Neural crest cell (in vitro differentiated cells): Measurements from ENCODE around the gene TYMP. TPM values are rescaled to one million over a fixed set of nuclear protein-coding genes. Genes with fewer than 3 reads are reported as not detected.

Experiments used
- DNase-seq: peaks from one replicate; pipeline ENCODE4 v3.0.0; 2021; ENCODE audit warnings: low read depth, mixed read lengths, low spot score
- H3K27ac Mint-ChIP-seq: one replicate; pipeline ENCODE4 v1.8.0; 2021; ENCODE audit warnings: mild to moderate bottlenecking, mixed read lengths; ENCODE audit not compliant: unreplicated experiment
- H3K27me3 Mint-ChIP-seq: 2 replicates; pipeline ENCODE4 v1.8.0; 2021; ENCODE audit warnings: low read depth, mild to moderate bottlenecking, mixed read lengths
- H3K36me3 Mint-ChIP-seq: 2 replicates; pipeline ENCODE4 v1.8.0; 2021; ENCODE audit warnings: low read depth, mild to moderate bottlenecking, mixed read lengths
- H3K4me1 Mint-ChIP-seq: 2 replicates; pipeline ENCODE4 v1.8.0; 2021; ENCODE audit warnings: mixed read lengths
- H3K4me3 Mint-ChIP-seq: one replicate; pipeline ENCODE4 v1.8.0; 2021; ENCODE audit warnings: mild to moderate bottlenecking, mixed read lengths
- H3K9me3 Mint-ChIP-seq: 2 replicates; pipeline ENCODE4 v1.8.0; 2021; ENCODE audit warnings: mixed read lengths
- total RNA-seq: library from RNA; stranded (reverse); gene quantifications from 2 replicates; pipeline ENCODE4 v1.2.1, GENCODE V29; 2021
- TF ChIP-seq, protein P1 (sequence below): fragments of 200-600 bp; sonication (generic); conservative IDR thresholded peaks from 2 replicates; pipeline ENCODE4 v1.5.0; 2021; ENCODE audit warnings: antibody characterized with exemption, mild to moderate bottlenecking

The TYMP gene
- total RNA-seq, 1 donor from 2014 or later = 0.86 TPM

- no peak overlapping the region for H3K27ac Mint-ChIP-seq
- H3K9me3 Mint-ChIP-seq = no peaks in the 10 kb centered on the region
- DNase-seq = no peak
- no peaks in the 10 kb centered on the region for H3K4me1 Mint-ChIP-seq
- TF ChIP-seq, protein P1, sequence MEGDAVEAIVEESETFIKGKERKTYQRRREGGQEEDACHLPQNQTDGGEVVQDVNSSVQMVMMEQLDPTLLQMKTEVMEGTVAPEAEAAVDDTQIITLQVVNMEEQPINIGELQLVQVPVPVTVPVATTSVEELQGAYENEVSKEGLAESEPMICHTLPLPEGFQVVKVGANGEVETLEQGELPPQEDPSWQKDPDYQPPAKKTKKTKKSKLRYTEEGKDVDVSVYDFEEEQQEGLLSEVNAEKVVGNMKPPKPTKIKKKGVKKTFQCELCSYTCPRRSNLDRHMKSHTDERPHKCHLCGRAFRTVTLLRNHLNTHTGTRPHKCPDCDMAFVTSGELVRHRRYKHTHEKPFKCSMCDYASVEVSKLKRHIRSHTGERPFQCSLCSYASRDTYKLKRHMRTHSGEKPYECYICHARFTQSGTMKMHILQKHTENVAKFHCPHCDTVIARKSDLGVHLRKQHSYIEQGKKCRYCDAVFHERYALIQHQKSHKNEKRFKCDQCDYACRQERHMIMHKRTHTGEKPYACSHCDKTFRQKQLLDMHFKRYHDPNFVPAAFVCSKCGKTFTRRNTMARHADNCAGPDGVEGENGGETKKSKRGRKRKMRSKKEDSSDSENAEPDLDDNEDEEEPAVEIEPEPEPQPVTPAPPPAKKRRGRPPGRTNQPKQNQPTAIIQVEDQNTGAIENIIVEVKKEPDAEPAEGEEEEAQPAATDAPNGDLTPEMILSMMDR = no peak
- no peak overlapping the region for H3K4me3 Mint-ChIP-seq
- H3K27me3 Mint-ChIP-seq = no peaks in the 10 kb centered on the region
- peaks cover 2% of the 10 kb centered on the region for H3K36me3 Mint-ChIP-seq
These were observed 43.2 kb upstream of the TYMP start for GRCh38 chr22:50572965-50573364.

DNA sequence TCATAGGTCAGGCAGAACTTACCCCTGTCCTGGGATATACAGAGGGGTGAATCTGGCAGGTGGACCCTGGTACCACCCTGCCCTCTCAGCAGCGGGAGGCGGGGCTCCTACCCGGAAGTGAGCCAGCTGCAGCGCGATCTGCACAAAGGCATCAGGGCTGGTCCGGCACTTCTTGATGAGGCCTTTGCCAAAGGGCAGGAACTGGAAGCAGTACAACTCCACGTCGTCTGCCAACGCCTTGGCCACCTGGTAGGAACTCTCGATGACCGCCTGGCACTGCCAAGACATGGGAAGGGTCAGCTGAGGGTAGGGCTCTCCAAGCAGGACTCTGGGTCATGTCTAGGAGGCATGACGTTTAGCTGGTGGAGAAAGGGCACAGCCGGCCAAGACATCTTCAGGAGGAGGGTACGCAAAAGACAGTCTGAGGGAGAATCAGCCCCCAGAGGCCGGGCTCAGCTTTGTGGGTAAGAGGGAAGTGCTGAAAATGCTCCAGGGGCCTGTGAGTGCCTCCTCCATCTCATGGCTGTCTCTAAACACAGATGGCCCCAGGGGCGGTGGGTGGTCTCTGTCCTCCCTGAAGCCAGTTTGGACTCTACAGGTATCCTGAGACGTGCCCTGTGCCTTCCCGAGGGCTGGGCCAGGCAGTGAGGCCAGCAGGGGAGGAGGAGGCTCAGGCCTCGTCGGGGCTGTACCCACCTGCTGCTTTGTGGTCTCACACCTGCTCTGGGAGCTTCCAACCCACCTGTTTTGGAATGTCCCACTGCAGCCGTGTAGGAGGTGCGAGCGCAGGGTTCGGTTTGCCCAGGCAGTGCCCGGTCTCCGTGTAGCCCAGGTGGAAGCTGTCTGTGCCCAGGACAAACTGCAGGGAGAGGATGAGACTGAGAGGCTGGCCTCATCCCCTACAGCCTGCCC is 41.7 kb upstream of the TYMP start:
- Mint-ChIP-seq H3K27ac (no peak overlapping the region), H3K4me3 (no peak overlapping the region), H3K36me3 (peaks cover 2% of the 10 kb centered on the region), H3K9me3 (no peaks in the 10 kb centered on the region), H3K27me3 (no peaks in the 10 kb centered on the region), H3K4me1 (no peaks in the 10 kb centered on the region)
- no peak for DNase-seq
- TF ChIP-seq, protein P1 = no peak

GRCh38 chr22:50570861-50571260 is 41.0 kb upstream of the TYMP start:
- Mint-ChIP-seq H3K36me3 (peaks cover 2% of the 10 kb centered on the region), H3K9me3 (no peaks in the 10 kb centered on the region), H3K4me3 (no peak overlapping the region), H3K27ac (no peak overlapping the region), H3K4me1 (no peaks in the 10 kb centered on the region), H3K27me3 (no peaks in the 10 kb centered on the region)
- DNase-seq = no peak
- TF ChIP-seq, protein P1 = no peak

DNA sequence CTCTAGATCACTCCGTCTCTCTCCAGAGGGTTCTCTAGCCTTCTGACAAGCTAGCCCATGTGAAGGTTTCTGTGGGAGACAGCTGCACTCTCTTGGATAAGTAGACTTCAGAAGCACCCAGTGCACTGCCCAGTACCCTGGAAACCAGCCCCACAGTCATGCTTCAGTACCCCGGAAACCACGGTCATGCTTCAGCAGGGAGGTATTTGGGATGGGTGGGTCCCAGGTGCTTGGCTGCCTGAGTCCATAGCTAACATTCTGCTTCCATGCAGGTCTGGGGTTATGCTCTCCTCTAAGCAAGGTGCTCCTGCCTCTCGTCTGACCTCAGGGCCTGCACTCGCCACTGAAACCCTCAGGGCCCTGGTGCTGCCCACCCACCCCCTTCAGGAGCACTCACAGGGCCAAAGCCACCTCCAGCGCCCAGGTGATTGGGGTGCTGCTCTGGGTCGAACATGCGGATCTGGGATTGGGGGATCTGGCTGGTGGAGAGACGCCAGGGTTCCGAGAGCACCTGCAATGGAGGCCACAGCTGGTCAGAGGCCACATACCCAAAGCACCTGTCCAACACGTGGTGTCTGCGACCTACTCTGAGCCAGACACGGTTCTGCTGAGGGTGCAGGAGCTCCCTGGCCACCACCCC is 40.2 kb upstream of the TYMP start:
- TF ChIP-seq, protein P1 = no peak
- peaks cover 2% of the 10 kb centered on the region for H3K36me3 Mint-ChIP-seq
- no peak overlapping the region for H3K4me3 Mint-ChIP-seq

DNA sequence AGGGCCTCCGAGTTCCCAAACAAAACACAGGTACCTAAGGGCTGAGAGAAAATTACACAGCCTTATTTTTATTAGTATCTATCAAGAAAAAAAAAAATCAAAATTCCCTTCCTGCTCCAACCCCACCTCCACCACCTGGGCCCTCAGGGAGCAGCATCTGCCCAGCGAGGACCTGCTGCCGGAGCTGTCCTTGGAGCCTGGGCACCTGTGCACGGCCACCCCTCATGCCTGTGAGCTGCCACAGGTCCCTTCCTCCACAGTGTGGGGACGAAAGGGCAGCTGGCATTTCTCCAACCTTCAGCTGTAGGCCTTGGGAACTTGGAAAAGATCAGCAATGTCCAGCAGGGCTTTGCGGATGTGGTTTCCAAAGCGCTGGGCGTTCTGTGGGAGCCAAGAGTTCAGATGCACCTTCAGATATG is 39.2 kb upstream of the TYMP start:
- TF ChIP-seq, protein P1 = no peak
- Mint-ChIP-seq H3K4me3 (no peak overlapping the region), H3K27me3 (peaks cover 5% of the 10 kb centered on the region), H3K4me1 (no peaks in the 10 kb centered on the region), H3K27ac (no peak overlapping the region), H3K36me3 (peaks cover 2% of the 10 kb centered on the region), H3K9me3 (no peaks in the 10 kb centered on the region)
- DNase-seq = no peak

More for the DNA sequence above, 40.2 kb upstream of the TYMP start:
- H3K9me3 Mint-ChIP-seq = no peaks in the 10 kb centered on the region
- DNase-seq = no peak
- no peaks in the 10 kb centered on the region for H3K27me3 Mint-ChIP-seq
- H3K4me1 Mint-ChIP-seq = no peaks in the 10 kb centered on the region
- no peak overlapping the region for H3K27ac Mint-ChIP-seq
